Cardiac fibroblast (primary cell): ENCODE data around the gene INTS2.

Experiments
- DNase-seq, 2 donors: peaks; one replicate each; pipeline versions ENCODE4 v3.0.0 to v3.0.0-alpha.2; 2010; ENCODE audit warnings: low read depth in 2 of 2
- H3K4me3 ChIP-seq, 2 donors: replicated peaks in 1 of 2; 1 replicate in 1 of 2; 2 replicates in 1 of 2; pipeline ENCODE4 v1.5.1; 2011; ENCODE audit warnings: low read depth in 2 of 2, low read length in 2 of 2, mild to moderate bottlenecking in 2 of 2, moderate library complexity in 1 of 2
- TF ChIP-seq, protein P1 (sequence below): IDR thresholded peaks from one replicate; pipeline ENCODE4 v1.5.1; 2011; ENCODE audit warnings: low read depth, mild to moderate bottlenecking, low read length, inconsistent platforms

INTS2 gene

DNA sequence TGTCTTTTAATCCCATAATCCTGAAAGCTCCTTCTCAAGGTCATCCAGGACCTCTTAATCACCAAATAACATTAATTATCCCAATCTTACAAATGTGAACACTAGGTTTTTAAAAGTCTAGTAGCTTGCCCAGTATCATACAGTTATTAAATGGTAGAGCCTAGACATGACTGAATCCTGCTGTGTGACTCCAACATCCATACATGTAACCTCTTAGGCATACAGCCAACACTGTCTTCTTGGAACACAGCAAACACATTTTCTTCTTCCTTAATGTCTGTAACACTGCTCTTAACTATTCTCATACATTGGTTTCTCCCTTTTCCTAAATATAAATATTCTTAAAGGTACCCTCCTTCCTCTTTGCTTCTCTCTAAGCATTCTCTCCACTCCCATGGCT lies 78.1 kb downstream of the INTS2 start:
- DNase-seq = peak; percentile 5 to 29
- TF ChIP-seq, protein P1, sequence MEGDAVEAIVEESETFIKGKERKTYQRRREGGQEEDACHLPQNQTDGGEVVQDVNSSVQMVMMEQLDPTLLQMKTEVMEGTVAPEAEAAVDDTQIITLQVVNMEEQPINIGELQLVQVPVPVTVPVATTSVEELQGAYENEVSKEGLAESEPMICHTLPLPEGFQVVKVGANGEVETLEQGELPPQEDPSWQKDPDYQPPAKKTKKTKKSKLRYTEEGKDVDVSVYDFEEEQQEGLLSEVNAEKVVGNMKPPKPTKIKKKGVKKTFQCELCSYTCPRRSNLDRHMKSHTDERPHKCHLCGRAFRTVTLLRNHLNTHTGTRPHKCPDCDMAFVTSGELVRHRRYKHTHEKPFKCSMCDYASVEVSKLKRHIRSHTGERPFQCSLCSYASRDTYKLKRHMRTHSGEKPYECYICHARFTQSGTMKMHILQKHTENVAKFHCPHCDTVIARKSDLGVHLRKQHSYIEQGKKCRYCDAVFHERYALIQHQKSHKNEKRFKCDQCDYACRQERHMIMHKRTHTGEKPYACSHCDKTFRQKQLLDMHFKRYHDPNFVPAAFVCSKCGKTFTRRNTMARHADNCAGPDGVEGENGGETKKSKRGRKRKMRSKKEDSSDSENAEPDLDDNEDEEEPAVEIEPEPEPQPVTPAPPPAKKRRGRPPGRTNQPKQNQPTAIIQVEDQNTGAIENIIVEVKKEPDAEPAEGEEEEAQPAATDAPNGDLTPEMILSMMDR = no peak
- no peak overlapping the region for H3K4me3 ChIP-seq

DNA sequence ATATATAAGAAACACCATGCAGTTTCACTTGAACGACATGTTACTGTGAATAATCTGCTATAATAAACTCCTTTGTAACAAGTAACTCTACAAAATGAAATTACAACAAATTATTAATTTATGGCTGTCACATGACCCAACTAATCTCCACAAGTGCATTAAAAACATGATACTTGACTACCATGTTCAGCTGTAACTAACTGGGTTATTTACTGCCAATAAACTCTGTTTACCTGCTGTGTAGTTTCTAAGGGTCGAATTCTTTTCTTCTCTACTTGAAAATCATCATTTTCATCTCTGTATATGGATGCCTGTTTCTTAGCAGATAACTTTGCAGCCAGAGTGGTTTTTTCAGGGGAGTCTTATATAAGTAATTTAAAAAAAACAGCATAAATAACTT lies 78.9 kb downstream of the INTS2 start:
- H3K4me3 ChIP-seq = no peak overlapping the region
- TF ChIP-seq, protein P1 = no peak
- DNase-seq = no peak

DNA sequence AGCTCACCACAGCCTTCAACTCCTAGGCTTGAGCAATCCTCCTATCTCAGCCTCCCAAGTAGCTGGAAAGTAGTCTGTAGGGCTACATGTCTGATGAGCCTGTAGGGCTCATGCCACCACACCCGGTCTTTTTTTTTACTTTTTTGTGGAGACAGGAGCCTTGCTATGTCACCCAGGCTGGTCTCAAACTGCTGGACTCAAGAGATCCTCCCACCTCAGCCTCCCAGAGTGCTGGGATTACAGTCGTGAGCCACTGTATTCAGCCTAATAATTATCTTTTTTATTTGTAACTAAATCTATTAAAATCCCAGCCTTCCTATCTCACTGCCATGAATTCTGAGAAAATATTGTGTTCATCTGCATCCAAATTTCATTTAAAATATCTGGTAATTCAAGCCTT lies 79.5 kb downstream of the INTS2 start:
- no peak for DNase-seq
- TF ChIP-seq, protein P1 = no peak
- H3K4me3 ChIP-seq = no peak overlapping the region

DNA sequence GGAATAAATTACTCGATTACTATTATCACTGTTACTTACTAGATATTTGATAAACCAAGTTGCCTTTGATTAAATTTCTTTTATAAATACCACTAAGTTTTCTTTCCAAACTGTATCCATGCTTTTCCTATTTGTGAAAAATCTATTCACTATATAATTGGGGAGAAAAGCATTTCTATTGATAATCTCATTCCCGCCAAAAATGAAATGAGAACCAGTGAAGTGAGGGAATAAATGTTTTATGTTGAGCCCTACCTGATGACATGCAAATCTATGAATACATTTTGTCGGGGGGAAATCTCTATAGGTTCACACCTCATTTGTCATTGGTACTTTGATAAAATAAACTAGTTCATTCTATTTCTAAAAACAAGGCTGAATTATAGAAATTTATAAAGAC lies 80.1 kb downstream of the INTS2 start:
- no peak overlapping the region for H3K4me3 ChIP-seq
- TF ChIP-seq, protein P1 = no peak

DNA sequence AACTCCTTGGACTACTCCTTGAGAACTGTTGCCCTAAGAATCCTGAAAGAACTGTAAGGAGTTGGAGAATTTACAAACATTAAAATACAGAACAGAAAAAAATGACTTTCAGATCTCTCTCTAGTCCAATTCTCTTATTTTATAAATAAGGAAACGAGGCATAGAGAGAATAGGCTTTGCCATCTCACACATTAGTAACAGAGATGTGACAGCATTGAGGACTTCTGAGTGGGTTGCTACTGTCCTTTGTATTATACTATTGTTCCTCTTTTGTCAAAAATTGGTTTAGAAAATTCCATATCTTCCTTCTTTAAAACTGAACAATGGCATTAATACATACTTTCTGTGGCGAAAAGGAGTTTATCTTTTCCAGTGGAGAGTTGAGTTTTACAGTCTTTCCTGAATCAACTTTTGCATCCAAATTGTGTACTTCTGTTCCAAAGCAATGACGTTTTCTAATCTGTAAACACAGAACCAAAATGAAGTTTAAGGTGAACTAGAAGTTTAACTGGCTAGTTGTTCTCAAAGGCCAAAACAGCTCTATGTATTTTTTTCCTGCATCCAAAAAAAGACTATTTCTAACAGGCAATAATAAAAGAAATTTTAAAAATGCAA lies 80.9 kb downstream of the INTS2 start:
- no peak for DNase-seq
- H3K4me3 ChIP-seq = no peak overlapping the region
- TF ChIP-seq, protein P1 = no peak

More for the DNA sequence above, 80.1 kb downstream of the INTS2 start:
- DNase-seq = no peak

DNA sequence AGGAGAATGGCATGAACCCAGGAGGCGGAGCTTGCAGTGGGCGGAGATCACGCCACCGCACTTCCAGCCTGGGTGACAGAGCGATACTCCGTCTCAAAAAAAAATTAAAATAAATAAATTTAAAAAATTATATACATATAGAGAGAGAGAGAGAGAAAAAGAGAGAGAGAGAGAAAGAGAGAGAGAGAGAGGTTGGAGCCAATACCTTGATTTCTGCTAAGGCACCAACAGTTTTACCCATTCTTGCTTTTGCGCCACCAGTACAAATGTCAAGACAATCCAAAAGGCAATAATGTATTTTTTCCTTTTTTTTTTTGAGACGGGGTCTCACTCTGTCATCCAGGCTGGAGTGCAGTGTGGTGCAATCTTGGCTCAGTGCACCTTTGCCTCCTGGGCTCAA lies 81.7 kb downstream of the INTS2 start:
- DNase-seq = no peak
- TF ChIP-seq, protein P1 = no peak
- no peak overlapping the region for H3K4me3 ChIP-seq

DNA sequence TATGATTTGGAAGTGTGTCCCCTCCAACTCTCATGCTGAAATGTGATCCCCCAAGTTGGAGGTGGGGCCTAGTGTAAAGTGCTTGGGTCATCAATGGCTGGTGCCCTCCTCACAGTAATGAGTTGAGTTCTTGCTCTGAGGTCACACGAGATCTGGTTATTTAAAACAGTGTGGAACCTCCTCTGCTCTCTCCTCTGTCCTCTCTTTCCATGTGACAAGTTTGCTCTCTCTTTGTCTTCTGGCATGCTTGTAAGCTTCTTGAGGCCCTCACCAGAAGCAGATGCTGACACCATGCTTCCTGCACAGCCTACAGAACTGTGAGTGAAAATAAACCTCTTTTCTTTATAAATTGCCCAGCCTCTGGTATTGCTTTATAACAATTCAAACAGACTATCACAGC lies 84.3 kb downstream of the INTS2 start:
- no peak overlapping the region for H3K4me3 ChIP-seq
- no peak for DNase-seq
- TF ChIP-seq, protein P1 = no peak
